ENCODE measurements around the gene UGT1A7.
"Not testable (repeated sequence)": the region's sequence is repeated elsewhere in the genome, so short reads cannot be mapped to it uniquely, and the experiment has no call there.

Gene UGT1A7

DNA sequence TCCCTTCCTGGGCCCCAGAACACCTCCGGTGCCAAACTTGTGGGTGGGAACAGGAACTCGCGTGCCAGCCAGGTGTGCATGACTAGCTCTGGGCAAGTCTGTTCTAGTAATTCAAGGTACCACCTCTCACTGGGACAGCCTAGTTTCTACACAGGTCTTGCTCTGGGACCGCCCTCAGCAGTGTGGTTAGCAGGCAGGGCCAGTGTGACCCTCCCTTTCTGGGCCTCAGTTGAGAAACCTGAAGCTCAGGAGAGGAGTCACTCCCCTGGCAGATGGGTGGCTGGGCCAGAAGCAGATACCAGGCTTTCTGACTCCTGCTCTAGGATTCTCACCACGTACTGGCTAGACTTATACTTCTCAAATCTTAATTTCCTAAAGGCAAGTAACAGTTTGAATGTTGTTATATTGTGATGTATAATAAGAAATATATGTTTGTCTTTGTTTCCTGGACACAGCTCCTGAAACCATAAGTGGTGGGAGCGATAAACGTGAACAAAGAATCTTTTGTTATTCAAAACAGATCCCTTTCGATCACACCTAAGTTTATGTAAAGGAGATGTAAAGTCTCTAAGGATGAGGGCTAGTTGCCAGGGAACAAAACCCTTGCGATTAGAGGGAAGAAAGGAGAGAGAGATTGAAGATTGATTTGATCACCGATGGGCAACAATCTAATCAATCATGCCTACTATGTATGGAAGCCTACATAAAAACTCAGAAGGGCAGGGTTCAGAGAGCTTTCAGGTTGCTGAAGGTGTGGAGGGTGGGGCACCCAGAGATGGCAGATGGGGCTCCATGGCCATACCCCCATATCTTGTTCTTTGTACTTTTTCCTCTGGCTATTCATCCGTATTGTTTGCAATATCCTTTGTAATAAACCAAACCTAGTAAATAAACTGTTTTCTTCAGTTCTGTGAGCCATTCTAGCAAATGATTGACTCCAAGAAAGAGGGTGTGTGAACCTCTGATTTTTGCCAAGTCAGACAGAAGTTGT, 10.0 kb downstream of the UGT1A7 start:
- DNase-seq (ENCODE audit: low spot score): no peak
- no peak for TF ChIP-seq CTCF (IDR thresholded peaks at IDR 0.05; ENCODE audit: extremely low read depth, missing control alignments)

DNA sequence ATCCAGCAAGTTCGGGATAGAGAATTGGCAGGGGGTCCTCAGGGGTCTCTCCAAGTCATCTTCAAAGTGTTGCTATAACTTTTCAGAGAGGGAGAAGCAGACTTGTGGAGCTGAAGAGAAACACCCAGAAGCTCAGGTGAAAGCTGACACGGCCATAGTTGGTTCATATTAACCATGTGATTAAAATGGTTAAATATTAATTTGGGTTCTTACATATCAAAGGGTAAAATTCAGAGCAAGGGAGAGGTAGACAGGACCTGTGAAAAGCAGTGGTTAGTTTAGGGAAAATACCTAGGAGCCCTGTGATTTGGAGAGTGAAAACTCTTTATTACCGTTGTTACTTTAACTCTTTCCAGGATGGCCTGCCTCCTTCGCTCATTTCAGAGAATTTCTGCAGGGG, 10.9 kb downstream of the UGT1A7 start, which contains the start of gene UGT1A6:
TSS of gene UGT1A6 (plus strand) at position 243 of the 400 bp plus-strand sequence. CDS start at position 358, 115 bp downstream.
- no peak for TF ChIP-seq CTCF (IDR thresholded peaks at IDR 0.05; ENCODE audit: extremely low read depth, missing control alignments)
- DNase-seq (ENCODE audit: low spot score): no peak

GRCh38 chr2:233693963-233694362, 12.3 kb downstream of the UGT1A7 start:
- no peak for DNase-seq (ENCODE audit: low spot score)

GRCh38 chr2:233698740-233699139, 17.0 kb downstream of the UGT1A7 start:
- DNase-seq (ENCODE audit: low spot score): no peak
- TF ChIP-seq CTCF (IDR thresholded peaks at IDR 0.05; ENCODE audit: extremely low read depth, missing control alignments): no peak

More at GRCh38 chr2:233693963-233694362, 12.3 kb downstream of the UGT1A7 start:
- no peak for TF ChIP-seq CTCF (IDR thresholded peaks at IDR 0.05; ENCODE audit: extremely low read depth, missing control alignments)

- DNase-seq (ENCODE audit: low spot score): no peak
- TF ChIP-seq CTCF (IDR thresholded peaks at IDR 0.05; ENCODE audit: extremely low read depth, missing control alignments): no peak
These were observed 17.8 kb downstream of the UGT1A7 start for GRCh38 chr2:233699424-233700027.

DNA sequence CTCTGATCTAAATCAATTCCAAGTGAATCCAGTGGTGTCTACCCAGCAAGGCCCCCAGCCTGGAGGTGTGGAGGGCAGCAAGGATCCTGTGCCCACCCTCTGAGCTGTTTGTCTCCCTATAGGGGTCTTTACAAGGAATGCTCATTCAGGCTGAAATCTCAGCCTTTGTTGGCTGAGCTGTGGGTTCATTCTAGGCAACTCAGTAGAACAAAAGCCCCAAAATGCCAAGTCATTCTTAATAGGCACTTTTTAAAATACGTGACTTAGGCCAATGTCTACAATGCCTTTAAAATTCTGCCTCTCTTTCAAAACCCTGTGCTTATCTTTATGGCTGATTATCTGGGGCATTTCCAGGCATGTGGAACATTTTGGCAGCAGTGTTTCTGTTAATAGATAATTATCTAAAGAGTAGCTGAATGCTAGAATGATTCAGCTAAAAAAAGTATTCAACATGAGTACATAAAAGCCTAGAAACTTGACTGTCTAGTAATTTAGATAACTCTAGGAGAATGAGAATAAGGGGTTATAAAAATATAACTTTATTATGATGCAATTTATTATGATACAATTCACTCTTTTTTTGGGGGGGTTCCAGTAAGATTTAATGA, 18.4 kb downstream of the UGT1A7 start:
- no peak for TF ChIP-seq CTCF (IDR thresholded peaks at IDR 0.05; ENCODE audit: extremely low read depth, missing control alignments)
- DNase-seq (ENCODE audit: low spot score): no peak

- DNase-seq (ENCODE audit: low spot score): not testable (repeated sequence)
These were observed 19.1 kb downstream of the UGT1A7 start for GRCh38 chr2:233700842-233701241.
